ENCODE results near the gene SORBS1.

Gene SORBS1

GRCh38 chr10:95579835-95580535, 18.8 kb upstream of the SORBS1 start:
- H3K9me3 ChIP-seq (ENCODE audit: control insufficient read depth in 2 of 2, low read length in 2 of 2), result no peaks in the 10 kb centered on the region
- no peaks in the 10 kb centered on the region for H3K4me1 ChIP-seq (ENCODE audit: control insufficient read depth in 2 of 2, insufficient read depth in 2 of 2, low read length in 2 of 2)
- no peak overlapping the region for H3K9ac ChIP-seq (ENCODE audit: low read depth in 1 of 2, low read length in 2 of 2)
- no peak overlapping the region for H3K27ac ChIP-seq (ENCODE audit: low read depth in 2 of 2, low read length in 2 of 2)
- H3K36me3 ChIP-seq (ENCODE audit: control insufficient read depth in 2 of 2, insufficient read depth in 2 of 2, low read length in 2 of 2), result no peaks in the 10 kb centered on the region
- no peaks in the 10 kb centered on the region for H3K27me3 ChIP-seq (ENCODE audit: control insufficient read depth in 2 of 2, insufficient read depth in 2 of 2, low read length in 2 of 2)
- H3K4me3 ChIP-seq (ENCODE audit: low read length in 2 of 2), result no peak overlapping the region

- Histone ChIP-seq H3K27me3 (ENCODE audit: control insufficient read depth in 2 of 2, insufficient read depth in 2 of 2, low read length in 2 of 2) (no peaks in the 10 kb centered on the region), H3K4me1 (ENCODE audit: control insufficient read depth in 2 of 2, insufficient read depth in 2 of 2, low read length in 2 of 2) (no peaks in the 10 kb centered on the region), H3K4me3 (ENCODE audit: low read length in 2 of 2) (no peak overlapping the region), H3K36me3 (ENCODE audit: control insufficient read depth in 2 of 2, insufficient read depth in 2 of 2, low read length in 2 of 2) (no peaks in the 10 kb centered on the region), H3K27ac (ENCODE audit: low read depth in 2 of 2, low read length in 2 of 2) (no peak overlapping the region), H3K9ac (ENCODE audit: low read depth in 1 of 2, low read length in 2 of 2) (no peak overlapping the region), H3K9me3 (ENCODE audit: control insufficient read depth in 2 of 2, low read length in 2 of 2) (no peaks in the 10 kb centered on the region)
These were observed 18.1 kb upstream of the SORBS1 start for GRCh38 chr10:95579292-95579691.

- Histone ChIP-seq H3K4me3 (ENCODE audit: low read length in 2 of 2) (no peak overlapping the region), H3K9ac (ENCODE audit: low read depth in 1 of 2, low read length in 2 of 2) (no peak overlapping the region), H3K36me3 (ENCODE audit: control insufficient read depth in 2 of 2, insufficient read depth in 2 of 2, low read length in 2 of 2) (no peaks in the 10 kb centered on the region), H3K27me3 (ENCODE audit: control insufficient read depth in 2 of 2, insufficient read depth in 2 of 2, low read length in 2 of 2) (no peaks in the 10 kb centered on the region), H3K4me1 (ENCODE audit: control insufficient read depth in 2 of 2, insufficient read depth in 2 of 2, low read length in 2 of 2) (no peaks in the 10 kb centered on the region), H3K9me3 (ENCODE audit: control insufficient read depth in 2 of 2, low read length in 2 of 2) (no peaks in the 10 kb centered on the region), H3K27ac (ENCODE audit: low read depth in 2 of 2, low read length in 2 of 2) (no peak overlapping the region)
These were observed 17.4 kb upstream of the SORBS1 start for GRCh38 chr10:95578619-95579018.

GRCh38 chr10:95574649-95575365, 13.6 kb upstream of the SORBS1 start:
- Histone ChIP-seq H3K4me1 (ENCODE audit: control insufficient read depth in 2 of 2, insufficient read depth in 2 of 2, low read length in 2 of 2) (no peaks in the 10 kb centered on the region), H3K36me3 (ENCODE audit: control insufficient read depth in 2 of 2, insufficient read depth in 2 of 2, low read length in 2 of 2) (no peaks in the 10 kb centered on the region), H3K9me3 (ENCODE audit: control insufficient read depth in 2 of 2, low read length in 2 of 2) (no peaks in the 10 kb centered on the region), H3K27me3 (ENCODE audit: control insufficient read depth in 2 of 2, insufficient read depth in 2 of 2, low read length in 2 of 2) (no peaks in the 10 kb centered on the region), H3K27ac (ENCODE audit: low read depth in 2 of 2, low read length in 2 of 2) (no peak overlapping the region), H3K4me3 (ENCODE audit: low read length in 2 of 2) (no peak overlapping the region), H3K9ac (ENCODE audit: low read depth in 1 of 2, low read length in 2 of 2) (no peak overlapping the region)

- H3K4me1 ChIP-seq (ENCODE audit: control insufficient read depth in 2 of 2, insufficient read depth in 2 of 2, low read length in 2 of 2), result no peaks in the 10 kb centered on the region
- no peaks in the 10 kb centered on the region for H3K36me3 ChIP-seq (ENCODE audit: control insufficient read depth in 2 of 2, insufficient read depth in 2 of 2, low read length in 2 of 2)
- no peaks in the 10 kb centered on the region for H3K9me3 ChIP-seq (ENCODE audit: control insufficient read depth in 2 of 2, low read length in 2 of 2)
- H3K9ac ChIP-seq (ENCODE audit: low read depth in 1 of 2, low read length in 2 of 2), result no peak overlapping the region
- no peak overlapping the region for H3K4me3 ChIP-seq (ENCODE audit: low read length in 2 of 2)
- no peaks in the 10 kb centered on the region for H3K27me3 ChIP-seq (ENCODE audit: control insufficient read depth in 2 of 2, insufficient read depth in 2 of 2, low read length in 2 of 2)
- no peak overlapping the region for H3K27ac ChIP-seq (ENCODE audit: low read depth in 2 of 2, low read length in 2 of 2)
These were observed 12.9 kb upstream of the SORBS1 start for GRCh38 chr10:95573964-95574604.

- Histone ChIP-seq H3K9me3 (ENCODE audit: control insufficient read depth in 2 of 2, low read length in 2 of 2) (no peaks in the 10 kb centered on the region), H3K4me1 (ENCODE audit: control insufficient read depth in 2 of 2, insufficient read depth in 2 of 2, low read length in 2 of 2) (no peaks in the 10 kb centered on the region), H3K36me3 (ENCODE audit: control insufficient read depth in 2 of 2, insufficient read depth in 2 of 2, low read length in 2 of 2) (no peaks in the 10 kb centered on the region), H3K9ac (ENCODE audit: low read depth in 1 of 2, low read length in 2 of 2) (no peak overlapping the region), H3K27ac (ENCODE audit: low read depth in 2 of 2, low read length in 2 of 2) (no peak overlapping the region), H3K4me3 (ENCODE audit: low read length in 2 of 2) (no peak overlapping the region), H3K27me3 (ENCODE audit: control insufficient read depth in 2 of 2, insufficient read depth in 2 of 2, low read length in 2 of 2) (no peaks in the 10 kb centered on the region)
These were observed 12.4 kb upstream of the SORBS1 start for GRCh38 chr10:95573527-95573926.

- no peak overlapping the region for H3K9ac ChIP-seq (ENCODE audit: low read depth in 1 of 2, low read length in 2 of 2)
- no peaks in the 10 kb centered on the region for H3K27me3 ChIP-seq (ENCODE audit: control insufficient read depth in 2 of 2, insufficient read depth in 2 of 2, low read length in 2 of 2)
- H3K9me3 ChIP-seq (ENCODE audit: control insufficient read depth in 2 of 2, low read length in 2 of 2), result no peaks in the 10 kb centered on the region
- no peaks in the 10 kb centered on the region for H3K4me1 ChIP-seq (ENCODE audit: control insufficient read depth in 2 of 2, insufficient read depth in 2 of 2, low read length in 2 of 2)
- H3K27ac ChIP-seq (ENCODE audit: low read depth in 2 of 2, low read length in 2 of 2), result no peak overlapping the region
- no peaks in the 10 kb centered on the region for H3K36me3 ChIP-seq (ENCODE audit: control insufficient read depth in 2 of 2, insufficient read depth in 2 of 2, low read length in 2 of 2)
- H3K4me3 ChIP-seq (ENCODE audit: low read length in 2 of 2), result no peak overlapping the region
These were observed 11.1 kb upstream of the SORBS1 start for GRCh38 chr10:95572131-95572820.

GRCh38 chr10:95571390-95571789, 10.2 kb upstream of the SORBS1 start:
- Histone ChIP-seq H3K4me3 (ENCODE audit: low read length in 2 of 2) (no peak overlapping the region), H3K36me3 (ENCODE audit: control insufficient read depth in 2 of 2, insufficient read depth in 2 of 2, low read length in 2 of 2) (no peaks in the 10 kb centered on the region), H3K9me3 (ENCODE audit: control insufficient read depth in 2 of 2, low read length in 2 of 2) (no peaks in the 10 kb centered on the region), H3K9ac (ENCODE audit: low read depth in 1 of 2, low read length in 2 of 2) (no peak overlapping the region), H3K4me1 (ENCODE audit: control insufficient read depth in 2 of 2, insufficient read depth in 2 of 2, low read length in 2 of 2) (no peaks in the 10 kb centered on the region), H3K27me3 (ENCODE audit: control insufficient read depth in 2 of 2, insufficient read depth in 2 of 2, low read length in 2 of 2) (no peaks in the 10 kb centered on the region), H3K27ac (ENCODE audit: low read depth in 2 of 2, low read length in 2 of 2) (no peak overlapping the region)

- Histone ChIP-seq H3K27ac (ENCODE audit: low read depth in 2 of 2, low read length in 2 of 2) (no peak overlapping the region), H3K4me3 (ENCODE audit: low read length in 2 of 2) (no peak overlapping the region), H3K9ac (ENCODE audit: low read depth in 1 of 2, low read length in 2 of 2) (no peak overlapping the region)
These were observed 8.2 kb upstream of the SORBS1 start for GRCh38 chr10:95569368-95569767.

More at GRCh38 chr10:95569368-95569767, 8.2 kb upstream of the SORBS1 start:
- H3K4me1 ChIP-seq (ENCODE audit: control insufficient read depth in 2 of 2, insufficient read depth in 2 of 2, low read length in 2 of 2), result no peaks in the 10 kb centered on the region
- no peaks in the 10 kb centered on the region for H3K9me3 ChIP-seq (ENCODE audit: control insufficient read depth in 2 of 2, low read length in 2 of 2)
- H3K36me3 ChIP-seq (ENCODE audit: control insufficient read depth in 2 of 2, insufficient read depth in 2 of 2, low read length in 2 of 2), result no peaks in the 10 kb centered on the region
- H3K27me3 ChIP-seq (ENCODE audit: control insufficient read depth in 2 of 2, insufficient read depth in 2 of 2, low read length in 2 of 2), result no peaks in the 10 kb centered on the region

All from mucosa of rectum (tissue), 2 donors.